OCI-LY7 (cell line): ENCODE results near the gene SRPRB. TPM values are rescaled to one million over a fixed set of nuclear protein-coding genes. Genes with fewer than 3 reads are reported as not detected.

ENCODE experiments used
- BruUV-seq: library from RNA; stranded (reverse); fragments of 400-500 nt; replicated peaks from 2 replicates; lab custom pipeline; 2021; lab: Mats Ljungman, UMichigan
- CTCF ChIA-PET: fragments of 300-600 bp; sonication (Branson Sonifier 250); formaldehyde crosslinking; loops from one replicate; lab custom pipeline; 2022; ENCODE audit warnings: antibody characterized with exemption; ENCODE audit not compliant: unreplicated experiment; lab: Charles Lee
- POLR2A ChIA-PET: fragments of 300-600 bp; sonication (Branson Sonifier 250); formaldehyde crosslinking; loops from one replicate; lab custom pipeline; 2022; ENCODE audit warnings: antibody characterized with exemption; lab: Charles Lee
- DNase-seq: peaks from one replicate; pipeline ENCODE4 v3.0.0-alpha.2; 2015; ENCODE audit warnings: low spot score
- H2AFZ ChIP-seq: fragments of 200-600 bp; sonication (generic), shearing (Covaris generic); 2 replicates; pipeline ENCODE4 v1.6.1; 2014; ENCODE audit warnings: mild to moderate bottlenecking, antibody characterized with exemption, low read length, moderate library complexity
- H3K27ac ChIP-seq: fragments of 200-600 bp; sonication (generic); 2 replicates; pipeline ENCODE4 v1.5.1; 2014; ENCODE audit warnings: mixed run types, low read depth, mild to moderate bottlenecking, moderate library complexity, low read length, inconsistent platforms; ENCODE audit not compliant: poor library complexity, severe bottlenecking
- H3K36me3 ChIP-seq: fragments of 200-600 bp; sonication (generic); 2 replicates; pipeline ENCODE4 v1.6.1; 2014; ENCODE audit warnings: mild to moderate bottlenecking, antibody characterized with exemption, low read length, moderate library complexity, mixed read lengths; ENCODE audit not compliant: insufficient read depth
- H3K4me1 ChIP-seq: fragments of 200-600 bp; sonication (generic); 2 replicates; pipeline ENCODE4 v1.5.1; 2014; ENCODE audit warnings: mild to moderate bottlenecking, low read length; ENCODE audit not compliant: insufficient read depth, poor library complexity, severe bottlenecking
- H3K4me2 ChIP-seq: fragments of 200-600 bp; sonication (generic); 2 replicates; pipeline ENCODE4 v1.6.1; 2014; ENCODE audit warnings: mild to moderate bottlenecking, low read length
- H3K4me3 ChIP-seq: fragments of 200-600 bp; sonication (generic); 2 replicates; pipeline ENCODE4 v1.5.1; 2014; ENCODE audit warnings: mild to moderate bottlenecking, low read depth, low read length; ENCODE audit not compliant: poor library complexity, severe bottlenecking
- H3K79me2 ChIP-seq: fragments of 200-600 bp; sonication (generic); 2 replicates; pipeline ENCODE4 v1.6.1; 2016; ENCODE audit warnings: low read depth, mild to moderate bottlenecking, low read length, moderate library complexity, mixed read lengths; ENCODE audit not compliant: insufficient read depth
- H3K9me2 ChIP-seq: fragments of 200-600 bp; sonication (generic); 2 replicates; pipeline ENCODE4 v1.6.1; 2016; ENCODE audit warnings: mild to moderate bottlenecking, low read length, mixed read lengths; ENCODE audit not compliant: insufficient read depth
- H3K9me3 ChIP-seq: fragments of 200-600 bp; sonication (generic); 2 replicates; pipeline ENCODE4 v1.6.1; 2014; ENCODE audit warnings: mild to moderate bottlenecking, mixed run types, low read length, mixed read lengths
- H4K20me1 ChIP-seq: fragments of 200-600 bp; sonication (generic); 2 replicates; pipeline ENCODE4 v1.6.1; 2014; ENCODE audit warnings: mild to moderate bottlenecking, antibody characterized with exemption, low read length, moderate library complexity, mixed read lengths; ENCODE audit not compliant: insufficient read depth
- CTCF ChIP-seq: fragments of 200-600 bp; sonication (generic); conservative IDR thresholded peaks from 2 replicates; pipeline ENCODE4 v1.5.1; 2014; ENCODE audit warnings: mild to moderate bottlenecking, antibody characterized with exemption, low read length, moderate library complexity, mixed read lengths
- EZH2phosphoT487 ChIP-seq: fragments of 200-600 bp; sonication (generic); IDR thresholded peaks from 2 replicates; pipeline ENCODE4 v1.6.1; 2018; ENCODE audit warnings: low read depth, borderline replicate concordance, mild to moderate bottlenecking, mixed run types, antibody characterized with exemption, low read length, moderate library complexity, mixed read lengths
- intact Hi-C: fragments of 100-400 bp; cut with micrococcal nuclease; formaldehyde crosslinking; loops from one replicate; pipeline ENCODE4 v1.10.0; 2022; ENCODE audit not compliant: unreplicated experiment
- total RNA-seq, 2 experiments: library from RNA; depleted of rRNA in 1 of 2; stranded (reverse); fragments of >200 nt in 1 of 2; shearing (Covaris generic) in 1 of 2; gene quantifications; 2 replicates each; pipeline ENCODE4 v1.2.3, GENCODE V29; 2014 to 2022

Gene SRPRB
- total RNA-seq, 2 experiments from 2014 or later, result 39.4 to 54.1 TPM

DNA sequence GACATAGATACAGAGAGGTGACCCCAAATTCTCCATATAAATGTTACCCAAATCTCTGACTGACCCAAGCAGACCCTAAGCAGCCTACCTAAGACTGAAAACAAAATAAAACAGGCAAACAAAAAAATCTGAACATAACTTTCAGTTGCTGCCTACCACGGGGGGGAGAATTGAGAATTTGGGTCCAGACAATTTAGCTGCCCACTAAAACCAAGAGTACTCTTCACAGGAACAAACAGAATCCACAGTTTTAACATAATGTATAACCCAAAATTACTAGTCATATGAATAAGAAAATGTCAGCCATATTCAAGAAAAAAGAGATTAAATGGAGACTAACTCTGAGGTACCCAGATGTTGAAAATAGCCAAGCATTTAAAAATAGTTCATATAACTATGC, 44.4 kb downstream of the SRPRB start:
- Histone ChIP-seq H2AFZ (no peak overlapping the region), H3K4me2 (no peak overlapping the region), H3K4me3 (no peak overlapping the region), H3K36me3 (no peaks in the 10 kb centered on the region), H3K9me2 (no peaks in the 10 kb centered on the region), H3K27ac (no peak overlapping the region), H3K79me2 (no peaks in the 10 kb centered on the region), H3K4me1 (no peaks in the 10 kb centered on the region), H4K20me1 (no peaks in the 10 kb centered on the region), H3K9me3 (no peaks in the 10 kb centered on the region)
- no peak for DNase-seq
- no TSS peak for BruUV-seq
- ChIA-PET CTCF (no interaction called here), POLR2A (no interaction called here)
- no peak for TF ChIP-seq EZH2phosphoT487
- no peak for TF ChIP-seq CTCF
- intact Hi-C loops, result no loop called here

DNA sequence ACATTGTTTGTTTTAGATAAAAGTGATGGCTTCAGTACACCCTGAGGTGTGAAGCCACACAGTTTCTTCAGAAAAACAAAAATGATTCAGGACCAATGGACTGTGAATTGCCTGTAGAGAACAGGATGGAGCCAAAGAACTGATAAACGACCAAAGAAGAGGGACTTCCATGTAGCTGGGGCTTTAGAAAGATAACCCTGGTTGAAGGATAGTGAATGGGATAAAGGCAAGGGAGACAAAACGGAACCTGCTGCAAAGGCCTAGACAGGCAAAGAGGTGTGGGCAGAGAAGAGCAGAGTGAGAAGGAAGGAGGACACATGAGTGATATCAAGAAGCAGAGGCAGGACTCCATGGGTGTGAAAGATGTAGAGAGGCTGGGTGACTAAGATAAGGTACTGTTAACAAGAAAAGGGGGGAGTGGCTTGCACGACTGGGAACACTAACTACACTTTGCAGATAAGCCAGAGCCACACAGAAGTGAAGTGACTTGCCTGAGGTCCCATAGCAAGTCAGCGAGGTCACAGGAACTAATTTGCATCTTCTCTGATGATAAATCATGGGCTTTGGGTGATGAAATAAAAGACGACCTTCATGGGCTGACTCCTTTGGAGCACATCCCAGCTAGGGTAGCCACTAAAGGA, 45.8 kb downstream of the SRPRB start:
- intact Hi-C loops, result no loop called here
- ChIA-PET POLR2A (interaction anchor here (0.7 kb wide), 3 partner anchors 22 to 1160 kb away, joined by 3 to 4 read pairs (median 4); no protein-coding TSS in a partner anchor), CTCF (no interaction called here)
- H3K4me3 ChIP-seq, result no peak overlapping the region
- no TSS peak for BruUV-seq
- H3K79me2 ChIP-seq, result no peaks in the 10 kb centered on the region
- H3K27ac ChIP-seq, result no peak overlapping the region
- H3K4me2 ChIP-seq, result no peak overlapping the region
- no peaks in the 10 kb centered on the region for H4K20me1 ChIP-seq
- no peaks in the 10 kb centered on the region for H3K9me2 ChIP-seq
- H3K36me3 ChIP-seq, result no peaks in the 10 kb centered on the region
- no peaks in the 10 kb centered on the region for H3K9me3 ChIP-seq
- TF ChIP-seq CTCF (no peak), EZH2phosphoT487 (no peak)
- DNase-seq, result no peak
- no peaks in the 10 kb centered on the region for H3K4me1 ChIP-seq
- H2AFZ ChIP-seq, result no peak overlapping the region

DNA sequence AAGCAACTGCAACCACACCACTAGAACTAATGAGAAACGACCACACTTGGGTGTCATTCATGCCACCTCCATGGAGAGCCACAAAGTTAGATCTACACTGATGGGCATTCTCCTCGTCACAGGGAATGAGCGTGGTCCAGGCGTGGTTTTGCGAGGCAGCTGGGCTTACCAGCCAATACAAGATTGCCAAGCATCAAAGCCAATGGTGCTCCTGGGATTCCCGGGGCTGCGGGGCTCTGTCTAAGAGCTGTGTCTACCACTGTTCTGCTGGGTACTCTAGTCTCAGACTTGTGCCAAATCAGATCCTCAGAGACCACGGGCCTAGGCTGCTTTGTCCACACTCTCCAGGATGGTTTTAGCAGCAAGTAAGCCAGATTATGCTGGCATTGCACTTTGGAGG, 46.3 kb downstream of the SRPRB start:
- no peak overlapping the region for H2AFZ ChIP-seq
- intact Hi-C loops, result no loop called here
- no peaks in the 10 kb centered on the region for H3K4me1 ChIP-seq
- H3K36me3 ChIP-seq, result no peaks in the 10 kb centered on the region
- H4K20me1 ChIP-seq, result no peaks in the 10 kb centered on the region
- ChIA-PET POLR2A (no interaction called here), CTCF (no interaction called here)
- H3K27ac ChIP-seq, result no peak overlapping the region
- H3K9me2 ChIP-seq, result no peaks in the 10 kb centered on the region
- DNase-seq, result no peak
- BruUV-seq, result no TSS peak
- H3K79me2 ChIP-seq, result no peaks in the 10 kb centered on the region
- no peak overlapping the region for H3K4me2 ChIP-seq
- no peak overlapping the region for H3K4me3 ChIP-seq
- no peaks in the 10 kb centered on the region for H3K9me3 ChIP-seq
- no peak for TF ChIP-seq EZH2phosphoT487
- no peak for TF ChIP-seq CTCF
